Measurements from ENCODE around the gene TRMO. TPM values are rescaled to one million over a fixed set of nuclear protein-coding genes. Genes with fewer than 3 reads are reported as not detected.

Gene TRMO
- total RNA-seq, 1 experiment from 2014 or later = 25.3 TPM

- no peak for DNase-seq (ENCODE audit: low spot score)
These were observed 17.1 kb downstream of the TRMO start for GRCh38 chr9:97905228-97905627.

- no peak for DNase-seq (ENCODE audit: low spot score)
These were observed 17.6 kb downstream of the TRMO start for GRCh38 chr9:97904725-97905124.

GRCh38 chr9:97903177-97903576 is 19.1 kb downstream of the TRMO start:
- DNase-seq (ENCODE audit: low spot score) = no peak

- DNase-seq (ENCODE audit: low spot score) = peak; percentile 63
These were observed 21.3 kb downstream of the TRMO start for GRCh38 chr9:97900738-97901565.

- no peak for DNase-seq (ENCODE audit: low spot score)
These were observed 22.1 kb downstream of the TRMO start for GRCh38 chr9:97900103-97900737.

- peak; percentile 50 for DNase-seq (ENCODE audit: low spot score)
These were observed 26.5 kb downstream of the TRMO start for GRCh38 chr9:97895695-97896332.

- no peak for DNase-seq (ENCODE audit: low spot score)
These were observed 27.1 kb downstream of the TRMO start for GRCh38 chr9:97895211-97895610.

GRCh38 chr9:97892421-97892820 is 29.9 kb downstream of the TRMO start:
- peak; percentile 48 for DNase-seq (ENCODE audit: low spot score)

- no peak for DNase-seq (ENCODE audit: low spot score)
These were observed 30.6 kb downstream of the TRMO start for GRCh38 chr9:97891736-97892135.

GRCh38 chr9:97889941-97890887 is 32.1 kb downstream of the TRMO start:
- peak; percentile 44 for DNase-seq (ENCODE audit: low spot score)

- no peak for DNase-seq (ENCODE audit: low spot score)
These were observed 42.0 kb downstream of the TRMO start for GRCh38 chr9:97880336-97880735.

GRCh38 chr9:97876061-97876460 is 46.2 kb downstream of the TRMO start:
- DNase-seq (ENCODE audit: low spot score) = no peak

- no peak for DNase-seq (ENCODE audit: low spot score)
These were observed 47.2 kb downstream of the TRMO start for GRCh38 chr9:97875111-97875510.

GRCh38 chr9:97874624-97875023 is 47.7 kb downstream of the TRMO start:
- no peak for DNase-seq (ENCODE audit: low spot score)

- DNase-seq (ENCODE audit: low spot score) = peak; percentile 11
These were observed 48.4 kb downstream of the TRMO start for GRCh38 chr9:97873882-97874281.

GRCh38 chr9:97873425-97873824 is 48.9 kb downstream of the TRMO start:
- DNase-seq (ENCODE audit: low spot score) = no peak

GRCh38 chr9:97868859-97869258 is 53.4 kb downstream of the TRMO start:
- DNase-seq (ENCODE audit: low spot score) = no peak

- DNase-seq (ENCODE audit: low spot score) = no peak
These were observed 55.5 kb downstream of the TRMO start for GRCh38 chr9:97866848-97867247.

- DNase-seq (ENCODE audit: low spot score) = no peak
These were observed 56.0 kb downstream of the TRMO start for GRCh38 chr9:97866300-97866699.

- DNase-seq (ENCODE audit: low spot score) = no peak
These were observed 57.9 kb downstream of the TRMO start for GRCh38 chr9:97864396-97864795.

GRCh38 chr9:97863314-97863713 is 59.0 kb downstream of the TRMO start:
- no peak for DNase-seq (ENCODE audit: low spot score)

GRCh38 chr9:97861148-97861475 is 61.2 kb downstream of the TRMO start:
- DNase-seq (ENCODE audit: low spot score) = no peak

Measured in HT-29 (cell line).